ENCODE measurements around the gene AP1B1. TPM values are rescaled to one million over a fixed set of nuclear protein-coding genes. Genes with fewer than 3 reads are reported as not detected.

AP1B1 gene
- total and polyA plus RNA-seq, 4 donors: 32.7 to 97.9 (median 50.0) TPM

GRCh38 chr22:29332886-29333496 lies 55.4 kb downstream of the AP1B1 start:
- no peak for TF ChIP-seq CTCF (IDR thresholded peaks at IDR 0.05; ENCODE audit: control extremely low read depth, extremely low read depth)
- H3K4me1 ChIP-seq (ENCODE audit: control insufficient read depth in 5 of 5, insufficient read depth in 5 of 5, low read length in 5 of 5): peaks cover 0 to 12% (median 3%) of the 10 kb centered on the region in 5 donors
- no peak for DNase-seq
- H3K36me3 ChIP-seq (ENCODE audit: control insufficient read depth in 4 of 4, insufficient read depth in 4 of 4, low read length in 4 of 4): peaks cover 0 to 90% (median 12%) of the 10 kb centered on the region in 4 donors
- no peaks in the 10 kb centered on the region for H3K9me3 ChIP-seq (ENCODE audit: control insufficient read depth in 4 of 4, insufficient read depth in 3 of 4, low read length in 3 of 4)
- H3K4me3 ChIP-seq: no peak overlapping the region
- no peak for ATAC-seq (ENCODE audit: insufficient read depth, low FRiP score)
- WGBS, 2 donors: 88 to 94% methylated on average over 8 of the region's 8 CpGs
- H3K27ac ChIP-seq (ENCODE audit: low read depth in 1 of 2, low read length in 1 of 2): no peak overlapping the region
- no peaks in the 10 kb centered on the region for H3K27me3 ChIP-seq (ENCODE audit: control insufficient read depth in 3 of 3, insufficient read depth in 3 of 3, low read length in 2 of 3)
- no peak overlapping the region for H3K9ac ChIP-seq (ENCODE audit: insufficient read depth in 1 of 2, low read length in 2 of 2)

- Histone ChIP-seq H3K9ac (ENCODE audit: insufficient read depth in 1 of 2, low read length in 2 of 2) (no peak overlapping the region), H3K4me3 (no peak overlapping the region), H3K27me3 (ENCODE audit: control insufficient read depth in 3 of 3, insufficient read depth in 3 of 3, low read length in 2 of 3) (no peaks in the 10 kb centered on the region), H3K27ac (ENCODE audit: low read depth in 1 of 2, low read length in 1 of 2) (no peak overlapping the region), H3K9me3 (ENCODE audit: control insufficient read depth in 4 of 4, insufficient read depth in 3 of 4, low read length in 3 of 4) (no peaks in the 10 kb centered on the region), H3K36me3 (ENCODE audit: control insufficient read depth in 4 of 4, insufficient read depth in 4 of 4, low read length in 4 of 4) (peaks cover 0 to 89% (median 8%) of the 10 kb centered on the region in 4 donors), H3K4me1 (ENCODE audit: control insufficient read depth in 5 of 5, insufficient read depth in 5 of 5, low read length in 5 of 5) (peaks cover 0 to 12% (median 3%) of the 10 kb centered on the region in 5 donors)
- ATAC-seq (ENCODE audit: insufficient read depth, low FRiP score) (no peak), DNase-seq (no peak)
- 85 to 95% methylated on average over 14 of the region's 14 CpGs for WGBS, 2 donors
- TF ChIP-seq CTCF (IDR thresholded peaks at IDR 0.05; ENCODE audit: control extremely low read depth, extremely low read depth): no peak
Observed at GRCh38 chr22:29331658-29332300, 56.6 kb downstream of the AP1B1 start.

- no peak for DNase-seq
- Histone ChIP-seq H3K9ac (ENCODE audit: insufficient read depth in 1 of 2, low read length in 2 of 2) (no peak overlapping the region), H3K9me3 (ENCODE audit: control insufficient read depth in 4 of 4, insufficient read depth in 3 of 4, low read length in 3 of 4) (no peaks in the 10 kb centered on the region), H3K27ac (ENCODE audit: low read depth in 1 of 2, low read length in 1 of 2) (no peak overlapping the region), H3K27me3 (ENCODE audit: control insufficient read depth in 3 of 3, insufficient read depth in 3 of 3, low read length in 2 of 3) (no peaks in the 10 kb centered on the region), H3K4me3 (no peak overlapping the region), H3K4me1 (ENCODE audit: control insufficient read depth in 5 of 5, insufficient read depth in 5 of 5, low read length in 5 of 5) (peaks cover 0 to 12% (median 3%) of the 10 kb centered on the region in 5 donors), H3K36me3 (ENCODE audit: control insufficient read depth in 4 of 4, insufficient read depth in 4 of 4, low read length in 4 of 4) (peaks cover 0 to 91% (median 10%) of the 10 kb centered on the region in 4 donors)
- no peak for ATAC-seq (ENCODE audit: insufficient read depth, low FRiP score)
- no peak for TF ChIP-seq CTCF (IDR thresholded peaks at IDR 0.05; ENCODE audit: control extremely low read depth, extremely low read depth)
- 90 to 93% methylated on average over 8 of the region's 8 CpGs for WGBS, 2 donors
Observed at GRCh38 chr22:29331213-29331612, 57.2 kb downstream of the AP1B1 start.
